Stimulated activated naive CD4-positive, alpha-beta T cell treated with Interleukin-2 at 50 U/mL for 16 hours (primary cell): ENCODE results near the gene CAV1.

Source experiments
- DNase-seq: peaks from one replicate; lab custom pipeline; 2025; lab: John Stamatoyannopoulos, UW

The CAV1 gene

DNA sequence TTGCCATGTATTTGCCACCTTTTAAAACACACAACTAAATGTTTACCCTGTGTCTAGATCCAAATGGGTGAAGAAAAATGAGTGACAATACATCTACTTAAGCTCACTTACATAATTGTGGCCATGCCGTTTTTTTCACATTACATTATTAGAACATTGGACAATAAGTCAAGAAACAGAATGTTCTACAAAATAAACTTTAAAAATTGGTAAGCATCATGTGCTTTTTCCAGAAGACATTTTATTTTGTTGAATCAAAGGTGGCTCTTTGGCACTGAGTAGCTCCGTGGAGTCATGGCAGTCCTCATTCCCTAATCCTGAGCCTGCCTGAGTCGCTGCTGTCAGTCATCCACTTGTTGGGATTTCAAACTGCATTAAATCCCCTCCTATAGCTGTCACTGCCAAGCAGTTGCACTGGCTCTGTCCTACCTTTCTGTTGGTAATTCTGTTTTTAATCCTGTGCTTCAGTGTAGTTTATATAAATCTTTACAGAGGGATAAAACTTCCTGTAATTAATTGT lies 32.3 kb downstream of the CAV1 start:
- DNase-seq, result no peak

- DNase-seq, result no peak
Measured at GRCh38 chr7:116557901-116558300, 33.1 kb downstream of the CAV1 start.

GRCh38 chr7:116560021-116560970 lies 35.5 kb downstream of the CAV1 start:
- no peak for DNase-seq

DNA sequence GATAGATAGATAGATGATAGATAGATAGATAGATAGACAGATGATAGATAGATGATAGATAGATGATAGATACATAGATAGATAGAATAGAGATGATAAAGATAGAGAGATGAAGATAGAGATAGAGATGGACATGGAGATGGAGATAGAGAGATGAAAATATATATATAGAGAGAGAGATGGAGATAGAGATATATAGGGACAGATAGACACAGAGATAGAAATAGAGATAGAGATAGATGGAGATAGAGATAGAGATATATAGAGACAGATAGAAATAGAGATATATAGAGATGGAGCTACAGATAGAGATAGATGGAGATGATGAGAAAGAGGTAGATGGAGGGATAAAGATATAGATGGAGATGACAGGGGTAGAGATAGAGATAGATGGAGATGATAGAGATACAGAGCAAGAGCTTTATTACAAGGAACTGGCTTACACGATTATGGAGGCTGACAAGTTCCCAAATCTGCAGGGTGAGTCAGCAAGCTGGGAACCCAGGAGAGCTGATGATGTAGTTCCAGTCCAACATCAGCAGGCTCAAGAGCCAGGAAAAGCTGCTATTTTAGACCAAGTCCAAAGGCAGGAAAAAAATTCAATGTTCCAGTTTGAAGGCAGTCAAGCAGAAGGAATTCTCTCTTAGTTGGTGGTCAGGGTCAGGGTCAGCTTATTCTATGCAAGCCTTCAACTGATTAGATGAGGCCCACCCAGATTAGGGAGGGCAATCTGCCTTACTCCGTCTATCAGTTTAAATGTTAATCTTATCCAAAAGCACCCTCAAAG lies 37.1 kb downstream of the CAV1 start:
- no peak for DNase-seq

DNA sequence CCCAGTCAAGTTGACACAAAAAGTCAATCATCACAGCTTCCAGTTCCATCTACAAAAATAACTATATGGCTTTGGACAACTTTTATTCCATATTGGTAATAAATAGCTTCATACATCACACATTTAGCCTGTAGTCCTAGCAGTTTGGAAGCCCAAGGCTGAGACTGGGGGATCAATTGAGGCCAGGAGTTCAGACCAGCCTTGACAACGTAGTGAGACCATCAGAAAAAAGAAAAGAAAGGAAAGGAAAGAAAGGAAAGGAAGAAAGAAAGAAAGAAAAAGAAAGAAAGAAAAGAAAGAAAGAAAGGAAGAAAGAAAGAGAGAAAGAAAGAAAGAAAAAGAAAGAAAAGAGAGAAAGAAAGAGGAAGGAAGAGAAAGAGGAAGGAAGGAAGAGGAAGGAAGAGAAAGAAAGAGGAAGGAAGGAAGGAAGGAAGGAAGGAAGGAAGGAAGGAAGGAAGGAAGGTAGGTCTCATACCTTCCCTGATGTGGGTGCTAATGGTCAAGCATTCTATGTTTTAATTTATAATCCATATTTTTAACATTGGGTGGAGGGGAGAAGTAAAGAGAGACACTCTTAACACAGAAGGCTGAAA lies 37.8 kb downstream of the CAV1 start:
- DNase-seq, result no peak

- no peak for DNase-seq
Measured at GRCh38 chr7:116565981-116566380, 41.1 kb downstream of the CAV1 start.

DNA sequence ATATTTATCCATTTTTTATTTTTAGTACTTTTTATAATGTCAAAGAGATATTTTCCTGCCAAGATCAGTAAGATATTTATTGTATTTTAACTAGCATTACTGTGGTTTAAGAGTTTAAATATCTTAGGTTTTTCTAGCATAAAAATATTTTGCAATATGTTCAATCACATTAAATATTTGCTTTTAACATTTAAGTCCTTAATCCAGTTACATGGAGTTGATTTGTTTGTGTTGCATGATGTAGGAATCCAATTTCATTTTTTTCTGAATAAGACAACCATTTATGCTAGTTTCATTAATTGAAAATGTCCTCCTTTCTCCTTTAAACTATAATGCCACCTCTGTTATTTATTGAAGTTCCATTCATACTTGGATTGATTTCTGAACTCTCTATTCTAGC lies 41.8 kb downstream of the CAV1 start:
- no peak for DNase-seq

GRCh38 chr7:116569737-116570136 lies 44.9 kb downstream of the CAV1 start:
- DNase-seq, result no peak

DNA sequence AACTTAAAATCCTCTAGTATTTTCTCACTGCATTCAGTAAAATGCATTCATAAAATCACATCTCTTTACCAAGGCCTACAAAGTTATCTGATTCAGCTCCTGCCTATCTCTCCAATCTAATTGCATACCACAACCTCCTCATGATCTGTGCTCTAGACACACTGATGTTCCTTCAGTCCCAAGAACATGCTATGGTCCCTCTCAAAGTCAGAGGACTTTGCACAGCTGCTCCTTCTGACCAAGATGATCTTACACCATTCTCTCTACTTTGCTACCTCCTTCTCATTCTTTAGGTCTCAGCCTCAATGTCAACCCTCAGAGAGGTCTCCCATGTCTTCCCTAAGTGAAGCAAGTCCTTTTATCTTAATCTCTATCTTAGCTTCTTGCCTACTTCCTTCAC lies 45.5 kb downstream of the CAV1 start:
- no peak for DNase-seq

GRCh38 chr7:116571037-116571436 lies 46.2 kb downstream of the CAV1 start:
- no peak for DNase-seq

GRCh38 chr7:116571552-116571951 lies 46.7 kb downstream of the CAV1 start:
- no peak for DNase-seq

- DNase-seq, result no peak
Measured at GRCh38 chr7:116572036-116572435, 47.2 kb downstream of the CAV1 start.

- no peak for DNase-seq
Measured at GRCh38 chr7:116573541-116573940, 48.7 kb downstream of the CAV1 start.

DNA sequence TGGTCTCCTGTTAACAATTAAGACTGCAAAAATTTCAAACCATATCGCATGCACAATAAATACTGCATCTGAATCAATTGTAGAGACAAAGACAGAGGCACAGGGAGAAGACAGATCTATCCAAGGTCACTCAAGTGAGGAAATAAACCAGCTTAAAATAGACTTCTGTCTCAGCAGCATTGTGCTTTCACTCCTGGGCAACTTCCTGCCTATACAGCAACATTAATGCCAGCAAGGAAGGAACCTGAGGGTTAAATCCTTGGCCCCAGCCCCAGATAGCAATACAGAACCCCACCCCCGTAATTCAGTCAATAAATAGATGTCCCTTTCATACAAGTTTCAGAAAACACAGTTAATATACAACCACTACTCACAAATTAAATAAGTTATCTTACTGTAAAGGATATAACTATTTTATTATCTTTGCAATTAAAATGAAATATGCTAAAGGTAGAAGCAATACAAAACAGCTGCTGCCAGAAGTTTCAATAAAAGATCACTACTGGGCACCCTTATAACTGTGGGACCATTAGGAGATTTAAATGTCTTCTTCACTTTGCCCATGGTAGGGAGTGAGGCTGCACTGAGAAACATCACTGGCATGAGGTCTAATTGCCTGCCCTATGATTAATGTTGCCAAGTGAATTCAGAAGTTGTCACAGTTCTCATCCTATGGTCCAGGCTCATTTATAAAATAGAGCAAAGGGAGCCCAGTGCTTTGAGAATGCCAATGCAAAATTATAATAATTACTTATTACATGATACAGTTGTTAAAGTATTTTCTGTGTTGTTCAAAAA lies 49.4 kb downstream of the CAV1 start:
- no peak for DNase-seq

GRCh38 chr7:116575853-116576252 lies 51.0 kb downstream of the CAV1 start:
- DNase-seq, result no peak

DNA sequence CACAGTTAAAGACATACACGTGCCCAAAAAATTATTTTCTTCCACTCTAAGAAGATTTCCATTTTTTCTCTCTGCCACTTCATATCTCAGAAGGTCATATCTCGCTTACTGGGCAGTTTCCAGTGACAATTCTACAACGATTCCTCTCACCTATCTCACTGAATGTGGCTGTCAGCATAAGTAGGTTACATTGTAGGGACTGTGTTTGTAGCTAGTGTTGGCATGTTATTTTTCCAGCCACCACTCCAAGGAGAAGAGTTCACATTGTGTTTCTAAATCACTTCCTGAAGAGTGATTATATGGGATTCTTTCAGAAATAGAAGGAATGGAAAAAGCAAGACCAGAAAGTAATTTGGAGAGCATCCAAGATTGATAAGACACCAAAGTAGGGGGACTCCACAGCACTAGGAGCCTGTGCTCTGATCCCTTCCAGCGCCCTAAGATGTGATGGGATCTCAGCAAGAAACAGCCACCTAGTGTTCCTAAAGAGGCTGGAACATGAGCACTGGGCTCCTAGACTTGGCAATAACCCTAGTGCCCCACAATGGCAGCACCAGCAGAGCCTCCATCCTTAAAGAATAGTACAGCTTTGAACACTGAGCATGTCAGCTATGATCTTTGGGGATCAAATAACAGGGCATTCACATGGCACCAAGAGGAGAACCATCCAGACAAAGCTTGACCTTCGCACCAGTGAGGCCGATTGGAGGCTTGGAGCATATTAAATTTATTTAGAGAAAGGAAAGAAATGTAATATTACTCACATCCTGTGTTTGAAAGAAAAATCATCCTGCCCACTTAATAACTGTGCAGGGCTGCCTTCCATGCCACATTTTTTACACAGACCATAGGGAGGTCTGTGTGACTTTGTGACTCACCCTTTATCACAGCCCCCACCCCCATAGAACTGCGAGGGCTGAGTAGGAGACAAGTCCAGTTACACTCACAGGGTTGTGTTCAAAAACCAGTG lies 51.8 kb downstream of the CAV1 start:
- no peak for DNase-seq

DNA sequence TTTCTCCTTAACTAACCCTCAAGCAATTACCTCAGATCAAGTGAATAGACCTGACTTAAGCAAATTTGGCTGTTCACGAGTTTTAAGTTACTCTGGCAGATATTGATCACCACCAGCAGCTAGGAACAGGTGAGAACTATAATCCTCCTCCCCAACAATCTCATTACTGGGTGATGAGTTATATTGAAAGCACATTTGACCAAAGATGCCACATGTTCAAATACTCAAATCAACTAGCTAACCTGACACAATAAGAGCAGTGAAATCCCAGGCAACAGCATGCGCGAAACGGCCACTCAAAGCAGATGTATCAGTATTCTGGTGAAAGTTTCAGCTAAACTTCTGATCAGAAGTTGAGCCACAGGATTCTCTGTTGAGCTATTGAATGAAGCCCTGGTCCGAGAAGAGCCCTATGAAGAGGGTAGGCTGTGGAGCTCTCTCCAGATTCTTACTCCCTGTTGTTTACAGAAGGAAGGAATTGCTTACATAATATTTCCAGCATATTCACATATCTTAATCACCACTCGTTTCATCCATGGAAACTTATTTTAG lies 52.6 kb downstream of the CAV1 start:
- no peak for DNase-seq

DNA sequence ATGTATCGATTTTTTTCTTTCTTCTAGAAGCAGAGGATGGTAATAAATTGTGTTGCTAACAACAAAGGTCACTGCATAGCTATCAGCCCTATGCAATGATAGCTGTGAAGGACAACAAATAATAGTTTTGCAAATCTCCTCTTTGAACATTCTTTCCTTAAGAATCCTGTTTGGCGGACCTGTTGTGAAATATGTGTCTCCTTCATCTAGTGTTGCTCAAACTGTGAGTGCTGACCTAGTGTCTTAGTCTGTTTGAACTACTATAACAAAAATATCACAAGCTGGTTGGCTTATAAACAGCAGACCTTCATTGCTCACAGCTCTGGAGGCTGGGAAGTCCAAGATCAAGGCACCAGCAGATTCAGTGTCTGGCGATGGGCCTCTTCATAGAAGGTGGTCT lies 53.7 kb downstream of the CAV1 start:
- no peak for DNase-seq

DNA sequence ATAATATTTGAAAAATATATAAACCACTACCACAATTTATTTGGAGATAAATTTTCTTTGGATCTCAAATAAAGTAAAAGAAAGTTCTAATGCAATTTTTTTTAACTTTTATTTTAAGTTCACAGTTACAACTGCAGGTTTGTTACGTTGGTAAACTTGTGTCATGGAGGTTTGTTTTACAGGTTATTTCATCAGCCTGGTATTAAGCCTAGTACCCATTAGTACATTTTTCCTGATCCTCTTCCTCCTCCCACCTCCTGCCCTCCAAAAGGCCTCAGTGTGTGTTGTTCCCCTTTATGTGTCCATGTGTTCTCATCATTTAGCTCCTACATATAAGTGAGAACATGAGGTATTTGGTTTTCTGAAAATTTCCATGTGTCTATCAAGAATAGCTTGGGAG lies 54.5 kb downstream of the CAV1 start:
- no peak for DNase-seq

- no peak for DNase-seq
Measured at GRCh38 chr7:116579835-116580234, 55.0 kb downstream of the CAV1 start.
